GM13977 (cell line): Measurements from ENCODE around the gene CHN2.

Source experiments
- DNase-seq: peaks from one replicate; pipeline ENCODE4 v3.0.0; 2012; ENCODE audit warnings: low spot score
- CTCF ChIP-seq: IDR thresholded peaks from 2 replicates; pipeline ENCODE4 v1.5.1; 2012; ENCODE audit warnings: mild to moderate bottlenecking, control low read depth; ENCODE audit not compliant: insufficient read depth; ENCODE audit errors: extremely low read depth, missing control alignments
- in situ Hi-C: fragments of 300-500 bp; cut with MboI; formaldehyde crosslinking; loops from one replicate; pipeline ENCODE4 v1.12.0; 2022; ENCODE audit warnings: low sequenced_read_pairs, low pct_unique_long_range_greater_than_20kb, mixed read lengths, inconsistent platforms; ENCODE audit not compliant: unreplicated experiment

CHN2 gene

GRCh38 chr7:29304756-29305155 is 110.2 kb downstream of the CHN2 start:
- no peak for DNase-seq
- no peak for TF ChIP-seq CTCF
- in situ Hi-C loops: no loop called here

DNA sequence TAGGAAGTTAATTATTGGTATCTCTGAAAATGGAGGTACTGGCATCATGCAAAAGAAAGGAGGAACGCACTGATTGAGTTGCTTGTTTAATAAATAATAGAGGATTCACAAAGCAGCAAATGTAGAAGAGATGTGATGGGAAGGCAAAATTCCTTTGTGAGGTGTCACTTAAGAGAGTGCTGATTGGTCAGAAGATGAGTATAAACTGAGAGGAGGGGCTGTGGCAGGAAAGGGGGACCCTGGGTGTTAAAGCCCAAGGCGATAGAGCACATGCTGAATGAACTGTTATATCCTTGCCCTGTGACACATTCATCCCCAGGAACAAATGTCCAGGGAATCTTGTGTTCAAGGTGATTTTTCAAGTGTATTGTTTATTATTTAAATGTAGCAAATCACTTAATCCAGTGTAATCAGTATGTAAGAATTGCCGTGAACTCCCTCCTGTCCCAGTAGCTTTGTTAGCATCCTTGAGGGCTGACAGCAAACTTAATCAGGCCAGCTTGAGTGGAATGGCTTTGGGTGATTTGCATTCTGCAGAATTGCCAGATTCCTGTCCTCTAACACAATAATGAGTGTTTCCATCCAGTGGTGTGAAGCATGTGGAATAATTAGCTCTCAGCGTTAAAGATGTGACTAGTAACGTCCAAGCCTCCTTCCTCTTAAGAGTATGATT is 111.9 kb downstream of the CHN2 start:
- in situ Hi-C loops: no loop called here
- TF ChIP-seq CTCF: no peak
- no peak for DNase-seq

DNA sequence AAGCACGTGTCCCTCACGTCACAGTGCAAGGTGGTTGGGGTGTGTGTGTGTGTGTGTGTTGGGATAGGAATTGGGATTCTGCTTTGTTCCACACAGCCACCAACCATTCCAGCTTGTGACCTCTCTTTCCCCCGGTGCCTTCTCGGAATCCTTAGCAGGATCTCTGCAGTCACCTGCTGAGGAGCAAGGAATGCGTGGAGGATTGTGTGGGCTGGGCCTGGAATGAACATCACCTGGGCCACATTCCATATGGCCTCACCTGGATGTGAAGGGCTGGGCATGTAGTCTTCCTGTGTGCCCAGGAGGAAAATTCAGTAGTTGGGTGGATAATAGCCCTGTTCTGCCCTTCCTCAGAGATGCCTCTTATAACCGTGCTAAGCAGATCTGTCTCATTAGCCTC is 113.8 kb downstream of the CHN2 start:
- in situ Hi-C loops: no loop called here
- TF ChIP-seq CTCF: no peak
- DNase-seq: no peak

DNA sequence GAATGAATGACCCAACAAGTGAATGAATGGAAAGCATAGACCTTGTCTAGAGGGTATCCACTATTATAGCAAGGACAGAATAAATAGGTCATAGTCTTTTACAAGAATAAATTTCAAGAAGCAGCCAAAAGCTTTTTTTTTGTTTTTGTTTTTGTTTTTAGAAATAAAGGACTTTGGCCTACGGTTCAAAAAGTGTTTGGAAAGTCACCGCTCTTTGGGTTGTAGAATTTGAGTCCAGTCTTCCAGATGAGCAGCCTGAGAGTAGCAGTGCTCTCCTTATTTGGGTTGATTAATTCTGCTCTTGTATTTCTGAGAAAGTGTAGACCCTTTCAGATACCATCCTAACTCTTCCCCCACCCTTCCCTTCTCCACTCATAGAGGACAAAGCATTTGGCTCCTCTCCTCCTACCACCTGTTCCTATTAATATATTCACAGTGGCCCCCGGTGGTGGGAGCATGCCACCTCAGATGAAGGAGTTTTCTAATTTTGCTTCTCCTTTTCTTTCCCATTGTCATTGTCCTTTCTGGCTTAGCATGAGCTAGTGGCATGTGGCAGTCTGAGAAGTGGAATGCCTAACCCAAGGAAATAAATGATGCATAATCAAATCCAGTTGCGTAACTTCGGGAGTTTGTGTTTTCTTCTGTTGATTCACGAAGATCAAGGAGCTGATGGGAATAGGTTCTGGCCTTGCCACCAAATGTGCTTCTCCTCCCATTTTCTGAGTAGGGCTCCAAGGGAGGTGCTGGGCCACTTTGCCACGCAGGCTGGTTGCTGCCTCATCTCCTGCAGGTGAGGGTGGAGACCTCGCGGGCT is 114.7 kb downstream of the CHN2 start:
- DNase-seq: no peak
- in situ Hi-C loops: no loop called here

DNA sequence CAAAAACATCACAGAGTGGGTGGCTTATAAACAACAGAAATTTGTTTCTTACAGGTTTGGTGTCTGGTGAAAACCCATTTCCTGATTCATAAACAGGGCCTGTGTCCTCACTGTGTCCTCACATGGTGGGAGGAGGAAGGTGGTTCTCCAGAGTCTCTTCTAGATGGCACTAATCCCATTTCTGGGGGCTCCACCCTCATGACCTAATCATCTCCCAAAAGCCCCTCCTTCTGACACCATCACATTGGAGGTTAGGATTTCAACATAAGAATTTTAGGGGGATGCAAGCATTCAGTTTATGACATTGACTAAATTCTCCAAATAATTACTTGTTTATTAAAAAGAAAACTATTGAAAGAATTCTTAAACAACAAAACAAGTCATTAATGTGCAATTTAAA is 116.0 kb downstream of the CHN2 start:
- TF ChIP-seq CTCF: no peak
- in situ Hi-C loops: no loop called here
- no peak for DNase-seq

More for the DNA sequence above, 114.7 kb downstream of the CHN2 start:
- no peak for TF ChIP-seq CTCF

DNA sequence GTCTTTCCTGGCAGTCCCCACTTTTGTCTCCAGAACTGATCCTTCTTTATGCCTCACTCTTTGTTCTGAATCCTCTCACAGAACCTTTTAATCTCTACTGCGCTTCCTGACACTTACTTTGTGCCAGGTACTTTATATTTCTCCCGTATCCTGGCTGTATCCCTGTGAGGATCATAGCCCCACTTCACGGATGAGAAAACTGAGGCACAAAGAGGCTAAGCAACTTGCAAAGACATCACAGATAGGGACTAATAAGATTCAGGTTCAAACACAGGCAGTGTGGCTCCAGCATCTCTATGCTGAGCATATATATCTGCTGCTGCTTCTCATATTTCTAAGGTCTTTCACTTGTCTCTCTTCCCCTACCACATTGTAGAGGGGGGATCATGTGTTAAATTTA is 116.7 kb downstream of the CHN2 start:
- DNase-seq: no peak
- TF ChIP-seq CTCF: no peak
- in situ Hi-C loops: no loop called here
